Heart left ventricle (tissue), 16 donors: ENCODE results near the gene CCDC88A. TPM values are rescaled to one million over a fixed set of nuclear protein-coding genes. Genes with fewer than 3 reads are reported as not detected.
A peak's percentile ranks its signal among the peaks of the same experiment; 100 is the strongest.

Experiments
- ATAC-seq, 4 donors: fragments of 200-7000 bp; cut with Tn5 transposase; one replicate each; pipeline ENCODE4 v1.9.1; 2020 to 2022; ENCODE audit warnings: moderate library complexity in 4 of 4, mild to moderate bottlenecking in 3 of 4, moderate number of reproducible peaks in 1 of 4
- DNase-seq, 5 donors: peaks; one replicate each; pipeline ENCODE4 v3.0.0-alpha.2; 2020
- H3K27ac ChIP-seq, 12 donors: fragments of 200-600 bp; sonication (generic) in 4 of 12; one replicate each; pipeline versions ENCODE4 v1.5.0 to v1.8.0; 2016 to 2022; ENCODE audit warnings: mild to moderate bottlenecking in 2 of 12
- H3K27me3 ChIP-seq, 9 donors: fragments of 200-600 bp; sonication (generic) in 2 of 9; one replicate each; pipeline versions ENCODE4 v1.5.1 to v1.8.0; 2016 to 2022; ENCODE audit warnings: mild to moderate bottlenecking in 3 of 9
- H3K36me3 ChIP-seq, 9 donors: fragments of 200-600 bp; sonication (generic) in 2 of 9; one replicate each; pipeline versions ENCODE4 v1.5.0 to v1.8.0; 2018 to 2022; ENCODE audit warnings: mild to moderate bottlenecking in 2 of 9
- H3K4me1 ChIP-seq, 12 donors: fragments of 200-600 bp; sonication (generic) in 4 of 12; one replicate each; pipeline versions ENCODE4 v1.5.0 to v1.8.0; 2016 to 2022; ENCODE audit warnings: mild to moderate bottlenecking in 3 of 12
- H3K4me3 ChIP-seq, 12 donors: fragments of 200-600 bp; sonication (generic) in 4 of 12; one replicate each; pipeline versions ENCODE4 v1.5.0 to v1.8.0; 2017 to 2022; ENCODE audit warnings: mild to moderate bottlenecking in 9 of 12, moderate library complexity in 4 of 12
- H3K9me3 ChIP-seq, 12 donors: fragments of 200-600 bp; sonication (generic) in 4 of 12; one replicate each; pipeline versions ENCODE4 v1.5.0 to v1.8.0; 2016 to 2022; ENCODE audit warnings: mild to moderate bottlenecking in 1 of 12
- POLR2A ChIP-seq, 2 donors: fragments of 450-650 bp; IDR thresholded peaks; one replicate each; pipeline ENCODE4 v1.6.1; 2017; ENCODE audit warnings: antibody characterized with exemption in 2 of 2, mild to moderate bottlenecking in 2 of 2, moderate library complexity in 2 of 2
- WGBS, 4 donors: extraction: QIAGEN DNeasy Blood & Tissue Kit in 2 of 4; methylation state at CpG; one replicate each; pipeline versions ENCODE4 v1.1.5 to v1.1.7; 2013 to 2018; 5-methylcytosine and 5-hydroxymethylcytosine counted together
- intact Hi-C, 10 donors: fragments of 100-400 bp; cut with DNase I; formaldehyde crosslinking; loops; one replicate each; pipeline versions ENCODE4 v1.11.1 to v1.14.2; 2022
- polyA plus RNA-seq, 2 donors: library from polyadenylated mRNA; stranded (reverse); fragments of 200-250 nt; gene quantifications; one replicate each; pipeline ENCODE4 v1.2.3, GENCODE V29; 2013
- total RNA-seq, 9 donors: library from RNA; depleted of rRNA in 2 of 9; stranded (reverse); fragments of >200 nt in 2 of 9; fragmentation: NEBNext Ultra II Directional in 3 of 9; extraction: Animal tissue kit (Norgen Biotek cat#: 25700) in 3 of 9; gene quantifications; one replicate each; pipeline versions ENCODE4 v1.1.0 to v1.2.4, GENCODE V29; 2016 to 2023
- TF ChIP-seq, protein P1 (sequence below), 12 donors: fragments of 200-600 bp; sonication (generic) in 4 of 12; IDR thresholded peaks; one replicate each; pipeline versions ENCODE4 v1.5.0 to v1.8.0; 2018 to 2022; ENCODE audit warnings: antibody characterized with exemption in 12 of 12, mild to moderate bottlenecking in 5 of 12
- donor health status: ischemic (EF 13 %, LVEDD 7.1; RV severe dilation, severe dysfunction).
- donor health status: healthy with polysubstance abuse.
- donor health status: DM: no; HTN: yes; CAD: no.
- donor health status: DM: no; HTN: no; CAD: no.
- donor health status: ischemic (EF 25% LVEDD 6.9; RV normal size, moderate dysfunction).
- donor health status: ischemic (EF 25% LVEDD 5.7; RV mildly dilated, moderate dysfunction).
- donor health status: healthy.
- donor health status: DM: yes; HTN: yes; CAD: no.
- donor health status: ischemic (EF 35%, LVEDD 5.7; RV mildly dilated, moderate dysfunction).
- donor health status: nonischemic (EF 11% LVEDD 7.7; RV severe dilation, severe dysfunction).
- donor health status: DM: yes; HTN: yes; CAD: no.
- donor health status: PGD.
- donor health status: ischemic (EF 29% LVEDD 5.4; RV normal size, mild dysfunction).
- donor health status: nonischemic (EF 23%, LVEDD 6.1; RV moderate dilation, normal function).

Gene CCDC88A
- total and polyA plus RNA-seq, 11 donors, result 10.4 to 53.6 (median 24.4) TPM

GRCh38 chr2:55330541-55331297, 88.9 kb downstream of the CCDC88A start:
- intact Hi-C loops, result no loop called here
- no peak for DNase-seq
- ATAC-seq, result no peak
- H3K27me3 ChIP-seq, result no peaks in the 10 kb centered on the region
- no peak overlapping the region for H3K27ac ChIP-seq
- H3K9me3 ChIP-seq, result peaks cover 0 to 8% (median 0%) of the 10 kb centered on the region in 12 donors
- no peaks in the 10 kb centered on the region for H3K4me1 ChIP-seq
- peaks cover 0 to 91% (median 76%) of the 10 kb centered on the region in 9 donors for H3K36me3 ChIP-seq
- no peak overlapping the region for H3K4me3 ChIP-seq
- WGBS, 4 donors, result 92 to 95% (median 93%) methylated on average over 1 of the region's 1 CpG
- TF ChIP-seq, protein P1, sequence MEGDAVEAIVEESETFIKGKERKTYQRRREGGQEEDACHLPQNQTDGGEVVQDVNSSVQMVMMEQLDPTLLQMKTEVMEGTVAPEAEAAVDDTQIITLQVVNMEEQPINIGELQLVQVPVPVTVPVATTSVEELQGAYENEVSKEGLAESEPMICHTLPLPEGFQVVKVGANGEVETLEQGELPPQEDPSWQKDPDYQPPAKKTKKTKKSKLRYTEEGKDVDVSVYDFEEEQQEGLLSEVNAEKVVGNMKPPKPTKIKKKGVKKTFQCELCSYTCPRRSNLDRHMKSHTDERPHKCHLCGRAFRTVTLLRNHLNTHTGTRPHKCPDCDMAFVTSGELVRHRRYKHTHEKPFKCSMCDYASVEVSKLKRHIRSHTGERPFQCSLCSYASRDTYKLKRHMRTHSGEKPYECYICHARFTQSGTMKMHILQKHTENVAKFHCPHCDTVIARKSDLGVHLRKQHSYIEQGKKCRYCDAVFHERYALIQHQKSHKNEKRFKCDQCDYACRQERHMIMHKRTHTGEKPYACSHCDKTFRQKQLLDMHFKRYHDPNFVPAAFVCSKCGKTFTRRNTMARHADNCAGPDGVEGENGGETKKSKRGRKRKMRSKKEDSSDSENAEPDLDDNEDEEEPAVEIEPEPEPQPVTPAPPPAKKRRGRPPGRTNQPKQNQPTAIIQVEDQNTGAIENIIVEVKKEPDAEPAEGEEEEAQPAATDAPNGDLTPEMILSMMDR (IDR thresholded peaks at IDR 0.05), result no peak
- no peak for TF ChIP-seq POLR2A (IDR thresholded peaks at IDR 0.05)

DNA sequence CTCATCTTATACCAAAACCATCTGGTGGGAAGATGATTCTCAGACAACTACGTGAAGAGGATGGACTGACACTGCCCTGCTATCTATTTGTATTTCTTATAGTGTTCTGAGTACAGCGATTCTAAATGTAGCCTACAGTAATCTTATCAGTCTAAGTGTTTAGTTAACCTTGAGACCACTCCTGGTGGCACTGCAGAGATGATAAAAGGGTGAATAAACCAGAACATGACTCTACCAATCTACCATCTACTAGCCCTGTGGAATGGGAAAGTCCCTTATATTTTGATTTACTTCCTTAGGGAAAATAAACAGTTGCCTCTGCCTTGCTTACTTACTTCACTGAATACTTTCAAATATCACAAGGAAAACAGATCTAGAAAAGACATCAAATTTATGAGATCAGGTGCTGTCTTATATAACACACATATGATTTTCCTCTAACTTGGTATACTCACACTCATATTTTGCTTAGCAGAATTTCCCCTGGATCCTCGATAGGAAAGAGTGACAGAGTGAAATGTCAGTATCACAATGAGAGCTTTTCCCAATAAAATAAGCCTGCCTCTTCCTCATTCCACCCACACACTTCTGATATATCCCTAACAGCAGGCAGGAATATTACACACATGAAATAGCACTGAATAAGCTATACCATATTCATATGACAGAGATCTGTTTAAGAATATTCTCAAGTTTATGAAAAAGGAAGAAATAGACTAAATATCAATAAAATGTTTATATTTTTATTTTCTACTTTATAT, 92.0 kb downstream of the CCDC88A start:
- H3K9me3 ChIP-seq, result peaks cover 0 to 9% (median 0%) of the 10 kb centered on the region in 12 donors
- no peak for TF ChIP-seq POLR2A (IDR thresholded peaks at IDR 0.05)
- TF ChIP-seq, protein P1 (IDR thresholded peaks at IDR 0.05), result no peak
- DNase-seq (no peak), ATAC-seq (peak in 1 of 4 donors; percentile 20)
- H3K4me1 ChIP-seq, result no peaks in the 10 kb centered on the region
- no peaks in the 10 kb centered on the region for H3K27me3 ChIP-seq
- no peak overlapping the region for H3K27ac ChIP-seq
- intact Hi-C loops, result loop anchor here in 1 of 10 donors (10.0 kb wide), 1 partner anchor 107 kb away; no protein-coding TSS in a partner anchor
- H3K36me3 ChIP-seq, result peaks cover 0 to 78% (median 49%) of the 10 kb centered on the region in 9 donors
- WGBS, 4 donors, result 56 to 72% (median 59%) methylated on average over 3 of the region's 3 CpGs
- no peak overlapping the region for H3K4me3 ChIP-seq

- intact Hi-C loops, result no loop called here
- ATAC-seq, result no peak
- H3K27ac ChIP-seq, result no peak overlapping the region
These were observed 104.7 kb downstream of the CCDC88A start for GRCh38 chr2:55314985-55315384.

More at GRCh38 chr2:55314985-55315384, 104.7 kb downstream of the CCDC88A start:
- TF ChIP-seq, protein P1 (IDR thresholded peaks at IDR 0.05), result no peak
- no peak for TF ChIP-seq POLR2A (IDR thresholded peaks at IDR 0.05)
- no peaks in the 10 kb centered on the region for H3K27me3 ChIP-seq
- no peak overlapping the region for H3K4me3 ChIP-seq
- no peaks in the 10 kb centered on the region for H3K4me1 ChIP-seq
- peaks cover 0 to 93% (median 85%) of the 10 kb centered on the region in 9 donors for H3K36me3 ChIP-seq
- WGBS, 4 donors, result 88 to 100% (median 89%) methylated on average over 1 of the region's 1 CpG
- no peak for DNase-seq
- no peaks in the 10 kb centered on the region for H3K9me3 ChIP-seq
